Esophagus (tissue), 2 donors: ENCODE data around the gene ANKMY1. TPM values are rescaled to one million over a fixed set of nuclear protein-coding genes. Genes with fewer than 3 reads are reported as not detected.

Experiments used
- H3K27ac ChIP-seq, 2 donors: one replicate each; pipeline ENCODE4 v1.5.1; 2013; ENCODE audit warnings: low read depth in 2 of 2, mild to moderate bottlenecking in 2 of 2, inconsistent platforms in 1 of 2, low read length in 1 of 2, moderate library complexity in 1 of 2
- H3K27me3 ChIP-seq, 2 donors: one replicate each; pipeline ENCODE4 v1.6.1; 2013; ENCODE audit warnings: low read length in 2 of 2, control low read depth in 1 of 2, mild to moderate bottlenecking in 1 of 2; ENCODE audit not compliant: insufficient read depth in 2 of 2, control insufficient read depth in 1 of 2
- H3K36me3 ChIP-seq, 2 donors: one replicate each; pipeline ENCODE4 v1.6.1; 2013; ENCODE audit warnings: low read length in 1 of 2; ENCODE audit not compliant: control insufficient read depth in 2 of 2, insufficient read depth in 2 of 2
- H3K4me1 ChIP-seq, 2 donors: one replicate each; pipeline ENCODE4 v1.6.1; 2013; ENCODE audit warnings: low read length in 1 of 2; ENCODE audit not compliant: control insufficient read depth in 2 of 2, insufficient read depth in 2 of 2
- H3K4me3 ChIP-seq, 2 donors: one replicate each; pipeline ENCODE4 v1.5.1; 2013; ENCODE audit warnings: low read length in 2 of 2, mild to moderate bottlenecking in 2 of 2, low read depth in 1 of 2, moderate library complexity in 1 of 2
- H3K9me3 ChIP-seq, 2 donors: one replicate each; pipeline ENCODE4 v1.6.1; 2013; ENCODE audit warnings: mild to moderate bottlenecking in 2 of 2, low read depth in 1 of 2, low read length in 1 of 2, moderate library complexity in 1 of 2; ENCODE audit not compliant: control insufficient read depth in 2 of 2, insufficient read depth in 1 of 2
- WGBS, 2 donors: extraction: QIAGEN DNeasy Blood & Tissue Kit; methylation state at CpG; one replicate each; pipeline ENCODE4 v1.1.7; 2013; 5-methylcytosine and 5-hydroxymethylcytosine counted together
- polyA plus RNA-seq, 2 donors: library from polyadenylated mRNA; stranded (reverse); fragments of 200-250 nt; gene quantifications; one replicate each; pipeline ENCODE4 v1.2.3, GENCODE V29; 2013
- donor health status: healthy with polysubstance abuse.
- donor health status: Bipolar disorder and iron deficiency.

The ANKMY1 gene
- polyA plus RNA-seq, 2 donors, result 4.8 to 16.2 TPM

- 94 to 95% methylated on average over 21 of the region's 21 CpGs for WGBS, 2 donors
- Histone ChIP-seq H3K9me3 (no peaks in the 10 kb centered on the region), H3K4me3 (no peak overlapping the region), H3K36me3 (peaks cover 0 to 15% of the 10 kb centered on the region in 2 donors), H3K4me1 (peaks cover 4 to 5% of the 10 kb centered on the region in 2 donors), H3K27me3 (no peaks in the 10 kb centered on the region), H3K27ac (no peak overlapping the region)
Measured at GRCh38 chr2:240512666-240513535, 44.9 kb downstream of the ANKMY1 start.

GRCh38 chr2:240512109-240512485, 45.7 kb downstream of the ANKMY1 start:
- no peaks in the 10 kb centered on the region for H3K9me3 ChIP-seq
- peaks cover 0 to 15% of the 10 kb centered on the region in 2 donors for H3K36me3 ChIP-seq
- no peak overlapping the region for H3K27ac ChIP-seq
- peaks cover 4 to 5% of the 10 kb centered on the region in 2 donors for H3K4me1 ChIP-seq
- 97 to 98% methylated on average over 11 of the region's 11 CpGs for WGBS, 2 donors
- H3K27me3 ChIP-seq, result no peaks in the 10 kb centered on the region
- no peak overlapping the region for H3K4me3 ChIP-seq

- 94 to 97% methylated on average over 28 to 31 of the region's 31 CpGs for WGBS, 2 donors
- no peaks in the 10 kb centered on the region for H3K27me3 ChIP-seq
- H3K36me3 ChIP-seq, result peaks cover 0 to 15% of the 10 kb centered on the region in 2 donors
- H3K4me1 ChIP-seq, result peaks cover 4 to 5% of the 10 kb centered on the region in 2 donors
- H3K27ac ChIP-seq, result no peak overlapping the region
- H3K4me3 ChIP-seq, result no peak overlapping the region
- H3K9me3 ChIP-seq, result no peaks in the 10 kb centered on the region
Measured at GRCh38 chr2:240511351-240512108, 46.3 kb downstream of the ANKMY1 start.

- Histone ChIP-seq H3K9me3 (no peaks in the 10 kb centered on the region), H3K4me1 (peaks cover 4 to 5% of the 10 kb centered on the region in 2 donors), H3K36me3 (peaks cover 0 to 15% of the 10 kb centered on the region in 2 donors), H3K27ac (no peak overlapping the region), H3K4me3 (no peak overlapping the region), H3K27me3 (no peaks in the 10 kb centered on the region)
- WGBS, 2 donors, result 93 to 97% methylated on average over 12 of the region's 12 CpGs
Measured at GRCh38 chr2:240510513-240511210, 47.1 kb downstream of the ANKMY1 start.

GRCh38 chr2:240509667-240510512, 47.9 kb downstream of the ANKMY1 start:
- H3K9me3 ChIP-seq, result no peaks in the 10 kb centered on the region
- H3K4me3 ChIP-seq, result no peak overlapping the region
- 74 to 77% methylated on average over 12 of the region's 12 CpGs for WGBS, 2 donors
- peaks cover 4 to 5% of the 10 kb centered on the region in 2 donors for H3K4me1 ChIP-seq
- peaks cover 0 to 15% of the 10 kb centered on the region in 2 donors for H3K36me3 ChIP-seq
- no peaks in the 10 kb centered on the region for H3K27me3 ChIP-seq
- no peak overlapping the region for H3K27ac ChIP-seq

- WGBS, 2 donors, result 95 to 98% methylated on average over 7 of the region's 7 CpGs
- Histone ChIP-seq H3K27me3 (no peaks in the 10 kb centered on the region), H3K36me3 (peaks cover 0 to 15% of the 10 kb centered on the region in 2 donors), H3K27ac (no peak overlapping the region), H3K4me1 (peaks cover 2 to 4% of the 10 kb centered on the region in 2 donors), H3K4me3 (no peak overlapping the region), H3K9me3 (no peaks in the 10 kb centered on the region)
Measured at GRCh38 chr2:240508832-240509545, 48.8 kb downstream of the ANKMY1 start.

- Histone ChIP-seq H3K36me3 (peaks cover 0 to 16% of the 10 kb centered on the region in 2 donors), H3K9me3 (no peaks in the 10 kb centered on the region), H3K27me3 (no peaks in the 10 kb centered on the region), H3K4me1 (peaks cover 0 to 2% of the 10 kb centered on the region in 2 donors), H3K4me3 (no peak overlapping the region), H3K27ac (no peak overlapping the region)
- 87 to 94% methylated on average over 11 of the region's 11 CpGs for WGBS, 2 donors
Measured at GRCh38 chr2:240507778-240508251, 50.0 kb downstream of the ANKMY1 start.

- Histone ChIP-seq H3K9me3 (no peaks in the 10 kb centered on the region), H3K4me1 (peaks cover 0 to 2% of the 10 kb centered on the region in 2 donors), H3K27me3 (no peaks in the 10 kb centered on the region), H3K36me3 (peaks cover 0 to 11% of the 10 kb centered on the region in 2 donors), H3K4me3 (no peak overlapping the region), H3K27ac (no peak overlapping the region)
- 92 to 96% methylated on average over 6 of the region's 6 CpGs for WGBS, 2 donors
Measured at GRCh38 chr2:240507060-240507777, 50.6 kb downstream of the ANKMY1 start.
